Esophagus squamous epithelium (tissue), 5 donors: ENCODE data around the gene INA. TPM values are rescaled to one million over a fixed set of nuclear protein-coding genes. Genes with fewer than 3 reads are reported as not detected.

Source experiments
- DNase-seq: peaks from one replicate; lab custom pipeline; 2025; lab: John Stamatoyannopoulos, UW
- H3K27ac ChIP-seq, 4 donors: fragments of 200-600 bp; sonication (generic); one replicate each; pipeline ENCODE4 v1.5.1; 2016 to 2019; ENCODE audit warnings: mild to moderate bottlenecking in 1 of 4
- H3K27me3 ChIP-seq, 4 donors: fragments of 200-600 bp; sonication (generic); 1 replicate in 3 of 4; 2 replicates in 1 of 4; pipeline versions ENCODE4 v1.5.1 to v1.6.0; 2017 to 2021; ENCODE audit warnings: antibody characterized with exemption in 1 of 4
- H3K36me3 ChIP-seq, 3 donors: fragments of 200-600 bp; sonication (generic); one replicate each; pipeline ENCODE4 v1.5.1; 2016 to 2019
- H3K4me1 ChIP-seq, 3 donors: fragments of 200-600 bp; sonication (generic); one replicate each; pipeline ENCODE4 v1.5.1; 2017 to 2019
- H3K4me3 ChIP-seq, 4 donors: fragments of 200-600 bp; sonication (generic); 1 replicate in 3 of 4; 2 replicates in 1 of 4; pipeline ENCODE4 v1.5.1; 2016 to 2019; ENCODE audit warnings: mild to moderate bottlenecking in 2 of 4, moderate library complexity in 1 of 4
- H3K9me3 ChIP-seq, 3 donors: fragments of 200-600 bp; sonication (generic); one replicate each; pipeline ENCODE4 v1.5.1; 2016 to 2019
- CTCF ChIP-seq, 6 experiments: fragments of 450-650 bp in 4 of 6; fragments of 200-600 bp in 2 of 6; sonication (generic) in 2 of 6; IDR thresholded peaks; one replicate each; pipeline ENCODE4 v1.5.1; 2016 to 2019; ENCODE audit warnings: antibody characterized with exemption in 6 of 6, mild to moderate bottlenecking in 4 of 6, moderate library complexity in 4 of 6
- POLR2A ChIP-seq, 4 donors: fragments of 450-650 bp; IDR thresholded peaks; one replicate each; pipeline ENCODE4 v1.6.1; 2017; ENCODE audit warnings: antibody characterized with exemption in 4 of 4, mild to moderate bottlenecking in 4 of 4, moderate library complexity in 3 of 4
- WGBS, 2 donors: methylation state at CpG; one replicate each; pipeline ENCODE4 v1.1.5; 2018; 5-methylcytosine and 5-hydroxymethylcytosine counted together
- intact Hi-C: fragments of 100-400 bp; cut with DNase I; formaldehyde crosslinking; loops from one replicate; pipeline ENCODE4 v1.15.0; 2022
- total RNA-seq, 4 donors: library from RNA; depleted of rRNA; stranded (reverse); fragments of >200 nt; gene quantifications; one replicate each; pipeline ENCODE4 v1.1.0, GENCODE V29; 2016
- donor health status: DM: yes; HTN: yes; CAD: no.

INA gene
- total RNA-seq, 4 donors from 2014 or later, result 0.38 to 2.5 (median 1.4) TPM

GRCh38 chr10:103284170-103284569 is 7.2 kb downstream of the INA start:
- TF ChIP-seq CTCF (IDR thresholded peaks at IDR 0.05), result no peak
- no peak for TF ChIP-seq POLR2A (IDR thresholded peaks at IDR 0.05)
- no peaks in the 10 kb centered on the region for H3K4me1 ChIP-seq
- intact Hi-C loops, result no loop called here
- no peaks in the 10 kb centered on the region for H3K9me3 ChIP-seq
- no peak overlapping the region for H3K4me3 ChIP-seq
- 68 to 80% methylated on average over 9 to 10 of the region's 11 CpGs for WGBS, 2 donors
- H3K36me3 ChIP-seq, result no peaks in the 10 kb centered on the region
- H3K27ac ChIP-seq, result no peak overlapping the region
- DNase-seq, result no peak
- peaks cover 0 to 85% (median 0%) of the 10 kb centered on the region in 4 donors for H3K27me3 ChIP-seq

- Histone ChIP-seq H3K9me3 (no peaks in the 10 kb centered on the region), H3K36me3 (no peaks in the 10 kb centered on the region), H3K27ac (no peak overlapping the region), H3K27me3 (peaks cover 0 to 71% (median 0%) of the 10 kb centered on the region in 4 donors), H3K4me3 (no peak overlapping the region), H3K4me1 (no peaks in the 10 kb centered on the region)
- DNase-seq, result no peak
- TF ChIP-seq CTCF (IDR thresholded peaks at IDR 0.05) (no peak), POLR2A (IDR thresholded peaks at IDR 0.05) (no peak)
- intact Hi-C loops, result no loop called here
- 74 to 81% methylated on average over 5 of the region's 5 CpGs for WGBS, 2 donors
Measured at GRCh38 chr10:103287992-103288391, 11.1 kb downstream of the INA start.

GRCh38 chr10:103291588-103291987 is 14.7 kb downstream of the INA start:
- TF ChIP-seq POLR2A (IDR thresholded peaks at IDR 0.05) (no peak), CTCF (IDR thresholded peaks at IDR 0.05) (no peak)
- Histone ChIP-seq H3K9me3 (no peaks in the 10 kb centered on the region), H3K4me3 (no peak overlapping the region), H3K36me3 (no peaks in the 10 kb centered on the region), H3K27ac (no peak overlapping the region), H3K27me3 (peaks cover 0 to 48% (median 0%) of the 10 kb centered on the region in 4 donors), H3K4me1 (no peaks in the 10 kb centered on the region)
- intact Hi-C loops, result no loop called here
- WGBS, 2 donors, result 75 to 77% methylated on average over 4 of the region's 4 CpGs
- no peak for DNase-seq

GRCh38 chr10:103295374-103296015 is 18.6 kb downstream of the INA start:
- 62 to 68% methylated on average over 2 of the region's 2 CpGs for WGBS, 2 donors
- no peaks in the 10 kb centered on the region for H3K4me1 ChIP-seq
- no peaks in the 10 kb centered on the region for H3K36me3 ChIP-seq
- no peak for DNase-seq
- peaks cover 0 to 12% (median 0%) of the 10 kb centered on the region in 4 donors for H3K27me3 ChIP-seq
- H3K27ac ChIP-seq, result no peak overlapping the region
- no peak for TF ChIP-seq CTCF (IDR thresholded peaks at IDR 0.05)
- intact Hi-C loops, result no loop called here
- no peak overlapping the region for H3K4me3 ChIP-seq
- no peaks in the 10 kb centered on the region for H3K9me3 ChIP-seq

GRCh38 chr10:103307594-103307993 is 30.7 kb downstream of the INA start:
- TF ChIP-seq CTCF (IDR thresholded peaks at IDR 0.05) (no peak), POLR2A (IDR thresholded peaks at IDR 0.05) (no peak)
- no peaks in the 10 kb centered on the region for H3K27me3 ChIP-seq
- no peak overlapping the region for H3K27ac ChIP-seq
- intact Hi-C loops, result no loop called here
- 63 to 67% methylated on average over 5 of the region's 5 CpGs for WGBS, 2 donors
- DNase-seq, result no peak
- no peaks in the 10 kb centered on the region for H3K4me1 ChIP-seq
- no peaks in the 10 kb centered on the region for H3K9me3 ChIP-seq
- no peak overlapping the region for H3K4me3 ChIP-seq
- H3K36me3 ChIP-seq, result peaks cover 0 to 92% (median 0%) of the 10 kb centered on the region in 3 donors
